Chondrocyte (in vitro differentiated cells): ENCODE data around the gene PLVAP. TPM values are rescaled to one million over a fixed set of nuclear protein-coding genes. Genes with fewer than 3 reads are reported as not detected.

Experiments used
- DNase-seq: peaks from one replicate; pipeline ENCODE4 v3.0.0; 2021; ENCODE audit warnings: mixed read lengths, low spot score
- H3K27ac Mint-ChIP-seq: one replicate; pipeline ENCODE4 v1.8.0; 2021; ENCODE audit warnings: mild to moderate bottlenecking, moderate library complexity, mixed read lengths; ENCODE audit not compliant: unreplicated experiment
- H3K27me3 Mint-ChIP-seq: 2 replicates; pipeline ENCODE4 v1.8.0; 2021; ENCODE audit warnings: low read depth, mixed read lengths
- H3K36me3 Mint-ChIP-seq: 2 replicates; pipeline ENCODE4 v1.8.0; 2021; ENCODE audit warnings: low read depth, mixed read lengths
- H3K4me1 Mint-ChIP-seq: 2 replicates; pipeline ENCODE4 v1.8.0; 2021; ENCODE audit warnings: low read depth, mild to moderate bottlenecking, mixed read lengths
- H3K4me3 Mint-ChIP-seq: one replicate; pipeline ENCODE4 v1.8.0; 2021; ENCODE audit warnings: mild to moderate bottlenecking, moderate library complexity, mixed read lengths; ENCODE audit not compliant: unreplicated experiment
- H3K9me3 Mint-ChIP-seq: 2 replicates; pipeline ENCODE4 v1.8.0; 2021; ENCODE audit warnings: low read depth, mixed read lengths
- total RNA-seq: library from RNA; stranded (reverse); gene quantifications from 3 replicates; pipeline ENCODE4 v1.2.1, GENCODE V29; 2021
- TF ChIP-seq, protein P1 (sequence below): fragments of 200-600 bp; sonication (generic); IDR thresholded peaks from 2 replicates; pipeline ENCODE4 v1.5.0; 2021; ENCODE audit warnings: antibody characterized with exemption, mild to moderate bottlenecking, moderate library complexity

The PLVAP gene
- total RNA-seq, 1 donor from 2014 or later, result 0.22 TPM

- no peak for DNase-seq
- no peaks in the 10 kb centered on the region for H3K9me3 Mint-ChIP-seq
- H3K27ac Mint-ChIP-seq, result no peak overlapping the region
- peaks cover 21% of the 10 kb centered on the region for H3K4me1 Mint-ChIP-seq
- no peaks in the 10 kb centered on the region for H3K27me3 Mint-ChIP-seq
- H3K4me3 Mint-ChIP-seq, result no peak overlapping the region
- no peaks in the 10 kb centered on the region for H3K36me3 Mint-ChIP-seq
- TF ChIP-seq, protein P1, sequence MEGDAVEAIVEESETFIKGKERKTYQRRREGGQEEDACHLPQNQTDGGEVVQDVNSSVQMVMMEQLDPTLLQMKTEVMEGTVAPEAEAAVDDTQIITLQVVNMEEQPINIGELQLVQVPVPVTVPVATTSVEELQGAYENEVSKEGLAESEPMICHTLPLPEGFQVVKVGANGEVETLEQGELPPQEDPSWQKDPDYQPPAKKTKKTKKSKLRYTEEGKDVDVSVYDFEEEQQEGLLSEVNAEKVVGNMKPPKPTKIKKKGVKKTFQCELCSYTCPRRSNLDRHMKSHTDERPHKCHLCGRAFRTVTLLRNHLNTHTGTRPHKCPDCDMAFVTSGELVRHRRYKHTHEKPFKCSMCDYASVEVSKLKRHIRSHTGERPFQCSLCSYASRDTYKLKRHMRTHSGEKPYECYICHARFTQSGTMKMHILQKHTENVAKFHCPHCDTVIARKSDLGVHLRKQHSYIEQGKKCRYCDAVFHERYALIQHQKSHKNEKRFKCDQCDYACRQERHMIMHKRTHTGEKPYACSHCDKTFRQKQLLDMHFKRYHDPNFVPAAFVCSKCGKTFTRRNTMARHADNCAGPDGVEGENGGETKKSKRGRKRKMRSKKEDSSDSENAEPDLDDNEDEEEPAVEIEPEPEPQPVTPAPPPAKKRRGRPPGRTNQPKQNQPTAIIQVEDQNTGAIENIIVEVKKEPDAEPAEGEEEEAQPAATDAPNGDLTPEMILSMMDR, result no peak
These were observed 35.3 kb downstream of the PLVAP start for GRCh38 chr19:17341845-17342244.

DNA sequence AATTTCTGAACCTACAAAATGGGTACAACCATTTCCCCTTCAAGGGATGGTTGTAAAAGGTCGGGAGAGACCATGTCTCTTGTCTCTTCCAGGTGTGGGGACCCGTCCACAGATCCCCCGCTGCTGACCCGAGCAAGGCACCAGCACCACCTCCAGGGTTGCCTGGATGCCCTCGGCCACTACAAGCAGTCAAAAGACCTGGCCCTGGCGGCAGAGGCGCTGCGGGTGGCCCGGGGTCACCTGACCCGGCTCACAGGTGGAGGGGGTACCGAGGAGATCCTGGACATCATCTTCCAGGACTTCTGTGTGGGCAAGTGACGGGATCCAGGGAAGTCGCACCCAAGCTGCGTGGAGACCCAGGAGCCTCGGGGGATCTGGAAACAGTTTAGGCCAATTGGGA is 35.8 kb downstream of the PLVAP start:
- Mint-ChIP-seq H3K4me3 (no peak overlapping the region), H3K36me3 (no peaks in the 10 kb centered on the region), H3K4me1 (peaks cover 16% of the 10 kb centered on the region), H3K27ac (no peak overlapping the region), H3K9me3 (no peaks in the 10 kb centered on the region), H3K27me3 (no peaks in the 10 kb centered on the region)
- no peak for DNase-seq
- TF ChIP-seq, protein P1, result no peak

GRCh38 chr19:17340871-17341357 is 36.2 kb downstream of the PLVAP start:
- no peak overlapping the region for H3K4me3 Mint-ChIP-seq
- H3K27me3 Mint-ChIP-seq, result no peaks in the 10 kb centered on the region
- TF ChIP-seq, protein P1, result no peak
- no peaks in the 10 kb centered on the region for H3K9me3 Mint-ChIP-seq
- DNase-seq, result no peak
- H3K27ac Mint-ChIP-seq, result no peak overlapping the region
- H3K4me1 Mint-ChIP-seq, result peaks cover 15% of the 10 kb centered on the region
- H3K36me3 Mint-ChIP-seq, result no peaks in the 10 kb centered on the region

DNA sequence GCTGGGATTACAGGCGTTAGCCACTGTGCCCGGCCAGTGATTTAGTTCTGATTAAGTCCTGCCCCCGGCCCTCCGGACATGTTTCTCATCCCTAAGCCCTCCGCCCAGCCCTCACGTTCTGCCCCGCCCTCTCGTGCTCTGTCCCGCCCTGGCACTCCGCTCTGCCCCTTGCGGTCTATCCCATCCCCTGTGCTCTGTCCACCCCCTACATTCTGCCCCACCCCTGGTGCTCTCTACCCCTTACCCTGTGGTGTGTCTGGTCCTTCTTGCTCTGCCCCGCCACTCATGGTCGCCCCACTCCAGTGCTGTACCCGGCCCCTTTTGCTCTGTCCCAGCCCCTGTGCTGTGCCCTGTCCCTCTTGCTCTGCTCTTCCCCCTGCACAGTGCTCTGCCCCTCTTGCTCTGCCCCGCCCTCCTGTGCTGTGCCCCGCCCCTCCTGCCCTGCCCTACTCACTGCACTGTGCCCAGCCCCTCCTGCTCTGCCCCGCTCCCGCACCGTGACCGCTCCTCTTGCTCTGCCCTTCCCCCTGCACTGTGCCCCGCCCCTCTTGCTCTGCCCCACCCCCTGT is 36.8 kb downstream of the PLVAP start:
- H3K36me3 Mint-ChIP-seq, result no peaks in the 10 kb centered on the region

DNA sequence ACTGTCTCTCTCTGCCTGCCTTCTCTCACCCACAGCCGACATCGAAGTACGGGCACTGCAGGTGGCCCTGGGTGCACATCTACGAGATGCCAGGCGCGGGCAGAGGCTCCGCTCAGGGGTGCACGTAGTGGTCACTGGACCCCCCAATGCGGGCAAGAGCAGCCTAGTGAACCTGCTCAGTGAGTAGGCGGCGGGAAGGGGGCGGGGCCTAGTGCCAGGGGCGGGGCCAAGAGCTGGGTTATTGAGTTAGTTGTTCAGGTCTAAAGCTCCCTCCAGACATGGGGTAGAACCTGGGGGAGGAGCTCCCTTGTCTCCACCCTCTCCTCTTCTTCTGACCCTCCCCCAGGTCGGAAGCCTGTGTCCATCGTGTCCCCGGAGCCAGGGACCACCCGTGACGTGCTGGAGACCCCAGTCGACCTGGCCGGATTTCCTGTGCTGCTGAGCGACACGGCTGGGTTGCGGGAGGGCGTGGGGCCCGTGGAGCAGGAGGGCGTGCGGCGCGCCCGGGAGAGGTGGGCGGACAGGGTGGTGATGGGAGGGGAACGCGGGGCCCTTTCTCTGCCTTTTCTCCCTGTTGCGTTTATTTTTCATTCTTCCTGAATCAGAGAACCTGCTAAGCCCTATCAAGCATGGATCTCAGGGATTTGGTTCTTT is 37.9 kb downstream of the PLVAP start:
- no peaks in the 10 kb centered on the region for H3K9me3 Mint-ChIP-seq
- H3K4me1 Mint-ChIP-seq, result peaks cover 22% of the 10 kb centered on the region
- H3K36me3 Mint-ChIP-seq, result no peaks in the 10 kb centered on the region
- TF ChIP-seq, protein P1, result no peak
- DNase-seq, result no peak
- no peak overlapping the region for H3K27ac Mint-ChIP-seq
- peak overlapping the region; percentile 48 for H3K4me3 Mint-ChIP-seq
- no peaks in the 10 kb centered on the region for H3K27me3 Mint-ChIP-seq

More for the DNA sequence above, 36.8 kb downstream of the PLVAP start:
- Mint-ChIP-seq H3K9me3 (no peaks in the 10 kb centered on the region), H3K4me1 (peaks cover 15% of the 10 kb centered on the region), H3K4me3 (no peak overlapping the region), H3K27ac (no peak overlapping the region), H3K27me3 (no peaks in the 10 kb centered on the region)
- TF ChIP-seq, protein P1, result no peak
- DNase-seq, result no peak
